ENCODE data around the gene KAT5.
A peak's percentile ranks its signal among the peaks of the same experiment; 100 is the strongest.
"Not testable (repeated sequence)": the region's sequence is repeated elsewhere in the genome, so short reads cannot be mapped to it uniquely, and the experiment has no call there.

The KAT5 gene

GRCh38 chr11:65692367-65692766 lies 19.7 kb upstream of the KAT5 start:
- Histone ChIP-seq H3K9ac (no peak overlapping the region), H4K20me1 (no peaks in the 10 kb centered on the region), H3K4me1 (peaks cover 0 to 10% (median 0%) of the 10 kb centered on the region in 10 experiments; a peak in 3 of 20 replicates), H3K27ac (no peak overlapping the region), H3K4me3 (no peak overlapping the region), H3K36me3 (no peaks in the 10 kb centered on the region), H3K4me2 (no peak overlapping the region), H3K27me3 (no peaks in the 10 kb centered on the region), H3K9me3 (replicated peaks in 1 of 11) (no peaks in the 10 kb centered on the region)
- no peak for TF ChIP-seq Cebpa-rat (IDR thresholded peaks at IDR 0.05)

GRCh38 chr11:65695459-65696241 lies 16.4 kb upstream of the KAT5 start:
- TF ChIP-seq Cebpa-rat (IDR thresholded peaks at IDR 0.05): no peak
- Histone ChIP-seq H3K9ac (no peak overlapping the region), H3K27me3 (no peaks in the 10 kb centered on the region), H3K9me3 (replicated peaks in 1 of 11) (peaks cover 0 to 21% (median 15%) of the 10 kb centered on the region in 11 experiments; a peak in 20 of 22 replicates), H3K4me2 (0 out of 22 replicates have a peak overlapping the region, but pooled peaks of 1 of the 11 experiments have one; percentile 10), H3K4me1 (peaks cover 0 to 19% (median 4%) of the 10 kb centered on the region in 10 experiments; a peak in 11 of 20 replicates), H4K20me1 (no peaks in the 10 kb centered on the region), H3K27ac (no peak overlapping the region), H3K36me3 (no peaks in the 10 kb centered on the region), H3K4me3 (no peak overlapping the region)

GRCh38 chr11:65696802-65697552 lies 15.1 kb upstream of the KAT5 start:
- no peak overlapping the region for H3K27ac ChIP-seq
- H3K9ac ChIP-seq: no peak overlapping the region

GRCh38 chr11:65698205-65698604 lies 13.8 kb upstream of the KAT5 start:
- Histone ChIP-seq H3K27me3 (no peaks in the 10 kb centered on the region), H4K20me1 (no peaks in the 10 kb centered on the region), H3K9ac (no peak overlapping the region), H3K27ac (no peak overlapping the region), H3K4me3 (no peak overlapping the region), H3K4me2 (no peak overlapping the region), H3K4me1 (peaks cover 0 to 32% (median 5%) of the 10 kb centered on the region in 10 experiments; a peak in 11 of 20 replicates), H3K36me3 (no peaks in the 10 kb centered on the region), H3K9me3 (replicated peaks in 1 of 11) (peaks cover 0 to 21% (median 15%) of the 10 kb centered on the region in 11 experiments; a peak in 20 of 22 replicates)
- no peak for TF ChIP-seq Cebpa-rat (IDR thresholded peaks at IDR 0.05)

More at GRCh38 chr11:65696802-65697552, 15.1 kb upstream of the KAT5 start:
- no peak overlapping the region for H3K4me2 ChIP-seq
- H3K4me3 ChIP-seq: no peak overlapping the region
- no peaks in the 10 kb centered on the region for H4K20me1 ChIP-seq
- H3K36me3 ChIP-seq: no peaks in the 10 kb centered on the region
- no peak for TF ChIP-seq Cebpa-rat (IDR thresholded peaks at IDR 0.05)
- peaks cover 0 to 24% (median 5%) of the 10 kb centered on the region in 10 experiments; a peak in 11 of 20 replicates for H3K4me1 ChIP-seq
- H3K27me3 ChIP-seq: no peaks in the 10 kb centered on the region
- peaks cover 0 to 21% (median 15%) of the 10 kb centered on the region in 11 experiments; a peak in 20 of 22 replicates for H3K9me3 ChIP-seq (replicated peaks in 1 of 11)

GRCh38 chr11:65699306-65699705 lies 12.7 kb upstream of the KAT5 start:
- no peak for TF ChIP-seq Cebpa-rat (IDR thresholded peaks at IDR 0.05)
- Histone ChIP-seq H3K27me3 (no peaks in the 10 kb centered on the region), H3K4me1 (peaks cover 0 to 43% (median 11%) of the 10 kb centered on the region in 10 experiments; a peak in 12 of 20 replicates), H3K4me2 (no peak overlapping the region), H4K20me1 (no peaks in the 10 kb centered on the region), H3K27ac (no peak overlapping the region), H3K36me3 (no peaks in the 10 kb centered on the region), H3K4me3 (no peak overlapping the region), H3K9me3 (replicated peaks in 1 of 11) (peaks cover 0 to 21% (median 15%) of the 10 kb centered on the region in 11 experiments; a peak in 20 of 22 replicates), H3K9ac (no peak overlapping the region)

- peak overlapping the region in 5 of 11 experiments; percentile 1 to 48 (median 9); a peak in 5 of 22 replicates for H3K4me2 ChIP-seq
- no peak for TF ChIP-seq Cebpa-rat (IDR thresholded peaks at IDR 0.05)
- peaks cover 0 to 21% (median 15%) of the 10 kb centered on the region in 11 experiments; a peak in 20 of 22 replicates for H3K9me3 ChIP-seq (replicated peaks in 1 of 11)
- H3K4me1 ChIP-seq: peaks cover 0 to 54% (median 22%) of the 10 kb centered on the region in 10 experiments; a peak in 15 of 20 replicates
- no peaks in the 10 kb centered on the region for H3K27me3 ChIP-seq
- H3K4me3 ChIP-seq: no peak overlapping the region
- no peak overlapping the region for H3K27ac ChIP-seq
- no peaks in the 10 kb centered on the region for H4K20me1 ChIP-seq
- no peak overlapping the region for H3K9ac ChIP-seq
- no peaks in the 10 kb centered on the region for H3K36me3 ChIP-seq
Observed at GRCh38 chr11:65700399-65700798, 11.7 kb upstream of the KAT5 start.

- Histone ChIP-seq H3K27me3 (no peaks in the 10 kb centered on the region), H3K4me2 (no peak overlapping the region), H4K20me1 (no peaks in the 10 kb centered on the region), H3K4me1 (peaks cover 0 to 58% (median 34%) of the 10 kb centered on the region in 10 experiments; a peak in 17 of 20 replicates), H3K4me3 (no peak overlapping the region), H3K9me3 (replicated peaks in 1 of 11) (peaks cover 0 to 21% (median 15%) of the 10 kb centered on the region in 11 experiments; a peak in 20 of 22 replicates), H3K36me3 (no peaks in the 10 kb centered on the region), H3K27ac (no peak overlapping the region), H3K9ac (no peak overlapping the region)
- TF ChIP-seq Cebpa-rat (IDR thresholded peaks at IDR 0.05): no peak
Observed at GRCh38 chr11:65701686-65702085, 10.4 kb upstream of the KAT5 start.

- H3K4me2 ChIP-seq: peak overlapping the region in 5 of 11 experiments; percentile 5 to 86 (median 12); a peak in 5 of 22 replicates
- H3K9me3 ChIP-seq (replicated peaks in 1 of 11): peaks cover 0 to 20% (median 15%) of the 10 kb centered on the region in 11 experiments; a peak in 20 of 22 replicates
- H3K4me3 ChIP-seq: no peak overlapping the region
- no peaks in the 10 kb centered on the region for H3K36me3 ChIP-seq
- H3K27me3 ChIP-seq: no peaks in the 10 kb centered on the region
- TF ChIP-seq Cebpa-rat (IDR thresholded peaks at IDR 0.05): no peak
- H3K9ac ChIP-seq: no peak overlapping the region
- H3K27ac ChIP-seq: no peak overlapping the region
- H3K4me1 ChIP-seq: peaks cover 0 to 79% (median 51%) of the 10 kb centered on the region in 10 experiments; a peak in 17 of 20 replicates
- no peaks in the 10 kb centered on the region for H4K20me1 ChIP-seq
Observed at GRCh38 chr11:65703846-65704245, 8.2 kb upstream of the KAT5 start.

- H3K27ac ChIP-seq: peak overlapping the region in 5 of 11 experiments; percentile 36 to 70 (median 63); a peak in 8 of 22 replicates
- not testable (repeated sequence) for H3K9me3 ChIP-seq (replicated peaks in 1 of 11); H3K36me3 ChIP-seq; H3K27me3 ChIP-seq; H4K20me1 ChIP-seq
- peak overlapping the region in 4 of 11 experiments; percentile 25 to 54 (median 50); a peak in 5 of 22 replicates for H3K9ac ChIP-seq
- H3K4me2 ChIP-seq: peak overlapping the region; percentile 75 to 95 (median 81)
- H3K4me3 ChIP-seq: peak overlapping the region in 9 of 10 experiments; percentile 11 to 58 (median 30); a peak in 9 of 20 replicates
- peaks cover 16 to 88% (median 65%) of the 10 kb centered on the region in 10 experiments for H3K4me1 ChIP-seq
Observed at GRCh38 chr11:65706303-65706763, 5.7 kb upstream of the KAT5 start.

- Histone ChIP-seq H3K4me2 (peak overlapping the region in 10 of 11 experiments; percentile 75 to 95 (median 82); a peak in 18 of 22 replicates), H3K9ac (peak overlapping the region in 1 of 11 experiments; percentile 54; a peak in 3 of 22 replicates), H3K27ac (peak overlapping the region in 4 of 11 experiments; percentile 59 to 70 (median 64); a peak in 8 of 22 replicates), H3K4me1 (peaks cover 17 to 90% (median 66%) of the 10 kb centered on the region in 10 experiments)
- H3K9me3 ChIP-seq (replicated peaks in 1 of 11); H4K20me1 ChIP-seq; H3K27me3 ChIP-seq; H3K36me3 ChIP-seq; H3K4me3 ChIP-seq: not testable (repeated sequence)
Observed at GRCh38 chr11:65707002-65707401, 5.0 kb upstream of the KAT5 start.

All from BLaER1 treated with 17β-estradiol and CSF1 and Interleukin-3, amounts not matched to agents 10 nM and 100 nM (cell line).